ENCODE data around the gene NEK7. TPM values are rescaled to one million over a fixed set of nuclear protein-coding genes. Genes with fewer than 3 reads are reported as not detected.

NEK7 gene
- polyA plus RNA-seq, 1 donor (not counting 4 experiments of a cell fraction or from before 2014, with no cell fraction given): 56.8 TPM

DNA sequence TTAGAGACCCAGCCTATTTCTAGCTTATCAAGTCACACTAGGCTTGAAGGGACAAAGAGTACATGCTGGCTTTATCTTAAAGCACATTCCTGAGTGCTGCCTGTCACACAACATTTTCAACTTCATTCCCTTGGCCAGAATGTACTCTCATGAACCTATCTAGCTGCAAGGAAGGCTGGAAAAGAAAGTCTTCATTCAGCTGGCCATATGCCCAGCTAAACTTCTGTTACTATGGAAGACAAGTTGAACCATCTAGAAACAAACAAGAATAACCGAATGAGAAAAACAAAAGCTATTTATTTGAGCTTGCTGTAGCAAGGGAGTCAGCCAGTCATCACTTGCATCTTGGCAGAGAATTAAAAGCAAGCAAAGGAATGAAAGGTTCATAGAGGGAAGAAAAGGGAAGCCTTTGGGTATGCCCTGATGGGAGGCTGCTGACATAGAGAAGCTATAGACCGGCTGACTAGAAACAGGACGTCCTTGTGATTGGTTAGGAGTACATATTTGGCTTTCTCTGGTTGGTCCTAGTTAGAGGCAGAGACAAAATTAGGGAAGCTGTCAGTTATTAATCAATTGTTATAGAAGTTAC lies 108.4 kb downstream of the NEK7 start:
- Histone ChIP-seq H3K36me3 (ENCODE audit: control insufficient read depth in 2 of 2, extremely low read depth in 1 of 2, insufficient read depth in 2 of 2, low read length in 2 of 2) (no peaks in the 10 kb centered on the region), H3K9ac (ENCODE audit: control insufficient read depth, extremely low read depth, insufficient read depth, low read length) (no peak overlapping the region), H2AFZ (ENCODE audit: control insufficient read depth, low read length) (no peak overlapping the region), H3K9me1 (ENCODE audit: control insufficient read depth, extremely low read depth, insufficient read depth, low read length) (no peaks in the 10 kb centered on the region), H3K4me2 (ENCODE audit: control insufficient read depth, extremely low read depth, insufficient read depth, low read depth, low read length) (no peak overlapping the region), H3K79me2 (ENCODE audit: control insufficient read depth, insufficient read depth, low read length) (peaks cover 4% of the 10 kb centered on the region), H4K20me1 (ENCODE audit: control insufficient read depth, extremely low read depth, insufficient read depth, low read length) (no peaks in the 10 kb centered on the region), H3K27me3 (ENCODE audit: control insufficient read depth, extremely low read depth, insufficient read depth, low read length) (no peaks in the 10 kb centered on the region), H3K4me3 (ENCODE audit: control insufficient read depth in 2 of 3, extremely low read depth in 1 of 3, insufficient read depth in 2 of 3, low read depth in 1 of 3, low read length in 3 of 3) (no peak overlapping the region), H3K9me3 (ENCODE audit: control insufficient read depth, low read depth, low read length) (no peaks in the 10 kb centered on the region), H3K4me1 (ENCODE audit: control insufficient read depth, extremely low read depth, insufficient read depth, low read length) (peaks cover 28% of the 10 kb centered on the region), H3K27ac (ENCODE audit: control insufficient read depth, insufficient read depth, low read length) (no peak overlapping the region)
- DNase-seq (ENCODE audit: low read depth, low spot score) (no peak), FAIRE-seq (peak; percentile 65)
- no peak for TF ChIP-seq EZH2 (IDR thresholded peaks at IDR 0.05; ENCODE audit: low read length)
- TF ChIP-seq, protein P1, sequence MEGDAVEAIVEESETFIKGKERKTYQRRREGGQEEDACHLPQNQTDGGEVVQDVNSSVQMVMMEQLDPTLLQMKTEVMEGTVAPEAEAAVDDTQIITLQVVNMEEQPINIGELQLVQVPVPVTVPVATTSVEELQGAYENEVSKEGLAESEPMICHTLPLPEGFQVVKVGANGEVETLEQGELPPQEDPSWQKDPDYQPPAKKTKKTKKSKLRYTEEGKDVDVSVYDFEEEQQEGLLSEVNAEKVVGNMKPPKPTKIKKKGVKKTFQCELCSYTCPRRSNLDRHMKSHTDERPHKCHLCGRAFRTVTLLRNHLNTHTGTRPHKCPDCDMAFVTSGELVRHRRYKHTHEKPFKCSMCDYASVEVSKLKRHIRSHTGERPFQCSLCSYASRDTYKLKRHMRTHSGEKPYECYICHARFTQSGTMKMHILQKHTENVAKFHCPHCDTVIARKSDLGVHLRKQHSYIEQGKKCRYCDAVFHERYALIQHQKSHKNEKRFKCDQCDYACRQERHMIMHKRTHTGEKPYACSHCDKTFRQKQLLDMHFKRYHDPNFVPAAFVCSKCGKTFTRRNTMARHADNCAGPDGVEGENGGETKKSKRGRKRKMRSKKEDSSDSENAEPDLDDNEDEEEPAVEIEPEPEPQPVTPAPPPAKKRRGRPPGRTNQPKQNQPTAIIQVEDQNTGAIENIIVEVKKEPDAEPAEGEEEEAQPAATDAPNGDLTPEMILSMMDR (optimal IDR thresholded peaks at IDR 0.05 in 1 of 3, IDR thresholded peaks at IDR 0.05 in 1 of 3, conservative IDR thresholded peaks at IDR 0.05 in 1 of 3; ENCODE audit: extremely low read depth in 1 of 3, insufficient read depth in 2 of 3, low read length in 3 of 3): no peak
- dilution Hi-C loops (cut with MboI; ENCODE audit: extremely low pct_ligation_motif_present, low sequenced_read_pairs): no loop called here

DNA sequence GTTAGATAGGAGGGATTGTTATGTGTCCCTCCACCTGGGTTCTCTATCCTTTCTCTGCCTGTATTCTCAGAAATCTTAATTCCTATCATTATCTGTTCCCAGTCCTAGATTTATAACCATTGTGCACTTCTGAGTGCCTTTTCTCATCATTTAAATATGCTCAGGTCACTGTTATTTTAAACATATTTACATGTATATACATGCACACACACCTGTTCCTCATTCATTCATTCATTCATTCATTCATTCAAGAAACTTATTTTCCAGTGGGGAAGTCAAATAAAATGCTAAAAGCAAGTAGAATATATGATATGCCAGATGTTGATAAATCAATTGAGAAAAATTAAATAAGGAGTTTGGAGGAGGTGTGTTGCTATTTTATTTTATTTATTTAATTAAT lies 110.3 kb downstream of the NEK7 start:
- H3K9me1 ChIP-seq (ENCODE audit: control insufficient read depth, extremely low read depth, insufficient read depth, low read length): no peaks in the 10 kb centered on the region
- no peak overlapping the region for H3K4me3 ChIP-seq (ENCODE audit: control insufficient read depth in 2 of 3, extremely low read depth in 1 of 3, insufficient read depth in 2 of 3, low read depth in 1 of 3, low read length in 3 of 3)
- H3K4me2 ChIP-seq (ENCODE audit: control insufficient read depth, extremely low read depth, insufficient read depth, low read depth, low read length): no peak overlapping the region
- no peaks in the 10 kb centered on the region for H3K27me3 ChIP-seq (ENCODE audit: control insufficient read depth, extremely low read depth, insufficient read depth, low read length)
- dilution Hi-C loops (cut with MboI; ENCODE audit: extremely low pct_ligation_motif_present, low sequenced_read_pairs): no loop called here
- H2AFZ ChIP-seq (ENCODE audit: control insufficient read depth, low read length): no peak overlapping the region
- no peak overlapping the region for H3K9ac ChIP-seq (ENCODE audit: control insufficient read depth, extremely low read depth, insufficient read depth, low read length)
- no peaks in the 10 kb centered on the region for H4K20me1 ChIP-seq (ENCODE audit: control insufficient read depth, extremely low read depth, insufficient read depth, low read length)
- H3K4me1 ChIP-seq (ENCODE audit: control insufficient read depth, extremely low read depth, insufficient read depth, low read length): peaks cover 26% of the 10 kb centered on the region
- H3K27ac ChIP-seq (ENCODE audit: control insufficient read depth, insufficient read depth, low read length): no peak overlapping the region
- no peak for TF ChIP-seq EZH2 (IDR thresholded peaks at IDR 0.05; ENCODE audit: low read length)
- TF ChIP-seq, protein P1 (optimal IDR thresholded peaks at IDR 0.05 in 1 of 3, IDR thresholded peaks at IDR 0.05 in 1 of 3, conservative IDR thresholded peaks at IDR 0.05 in 1 of 3; ENCODE audit: extremely low read depth in 1 of 3, insufficient read depth in 2 of 3, low read length in 3 of 3): no peak
- H3K79me2 ChIP-seq (ENCODE audit: control insufficient read depth, insufficient read depth, low read length): peaks cover 3% of the 10 kb centered on the region
- H3K36me3 ChIP-seq (ENCODE audit: control insufficient read depth in 2 of 2, extremely low read depth in 1 of 2, insufficient read depth in 2 of 2, low read length in 2 of 2): no peaks in the 10 kb centered on the region
- DNase-seq (ENCODE audit: low read depth, low spot score) (no peak), FAIRE-seq (no peak)
- no peaks in the 10 kb centered on the region for H3K9me3 ChIP-seq (ENCODE audit: control insufficient read depth, low read depth, low read length)

All from keratinocyte (primary cell).